Colonic mucosa (tissue), 4 donors: ENCODE results near the gene RNF115. TPM values are rescaled to one million over a fixed set of nuclear protein-coding genes. Genes with fewer than 3 reads are reported as not detected.

Experiments
- DNase-seq: peaks from one replicate; pipeline ENCODE4 v3.0.0-alpha.2; 2020
- H3K27ac ChIP-seq: fragments of 200-600 bp; one replicate; pipeline ENCODE4 v1.8.0; 2021
- H3K27me3 ChIP-seq: fragments of 200-600 bp; one replicate; pipeline ENCODE4 v1.8.0; 2021
- H3K36me3 ChIP-seq: fragments of 200-600 bp; one replicate; pipeline ENCODE4 v1.8.0; 2021
- H3K4me1 ChIP-seq: fragments of 200-600 bp; one replicate; pipeline ENCODE4 v1.8.0; 2021; ENCODE audit warnings: mild to moderate bottlenecking
- H3K4me3 ChIP-seq: fragments of 200-600 bp; one replicate; pipeline ENCODE4 v1.8.0; 2021
- H3K9ac ChIP-seq, 2 donors: one replicate each; pipeline ENCODE4 v1.7.0; 2013; ENCODE audit warnings: control low read depth in 2 of 2, low read depth in 2 of 2, low read length in 2 of 2
- H3K9me3 ChIP-seq: fragments of 200-600 bp; one replicate; pipeline ENCODE4 v1.8.0; 2021
- intact Hi-C: fragments of 100-400 bp; cut with DNase I; formaldehyde crosslinking; loops from one replicate; pipeline ENCODE4 v1.14.1; 2022
- total RNA-seq, 2 donors: library from RNA; stranded (reverse); fragmentation: NEBNext Ultra II Directional in 1 of 2; extraction: Animal tissue kit (Norgen Biotek cat#: 25700) in 1 of 2; gene quantifications; one replicate each; pipeline ENCODE4 v1.2.1, GENCODE V29; 2021
- TF ChIP-seq, protein P1 (sequence below): fragments of 200-600 bp; IDR thresholded peaks from one replicate; pipeline ENCODE4 v1.8.0; 2022; ENCODE audit warnings: antibody characterized with exemption, mild to moderate bottlenecking
- donor health status: healthy.
- donor health status: DM: no; HTN: no; CAD: no.
- donor health status: DM: no; HTN: no; CAD: no.

The RNF115 gene
- total RNA-seq = 1 to 10 TPM; 6.4 to 6.9 TPM

DNA sequence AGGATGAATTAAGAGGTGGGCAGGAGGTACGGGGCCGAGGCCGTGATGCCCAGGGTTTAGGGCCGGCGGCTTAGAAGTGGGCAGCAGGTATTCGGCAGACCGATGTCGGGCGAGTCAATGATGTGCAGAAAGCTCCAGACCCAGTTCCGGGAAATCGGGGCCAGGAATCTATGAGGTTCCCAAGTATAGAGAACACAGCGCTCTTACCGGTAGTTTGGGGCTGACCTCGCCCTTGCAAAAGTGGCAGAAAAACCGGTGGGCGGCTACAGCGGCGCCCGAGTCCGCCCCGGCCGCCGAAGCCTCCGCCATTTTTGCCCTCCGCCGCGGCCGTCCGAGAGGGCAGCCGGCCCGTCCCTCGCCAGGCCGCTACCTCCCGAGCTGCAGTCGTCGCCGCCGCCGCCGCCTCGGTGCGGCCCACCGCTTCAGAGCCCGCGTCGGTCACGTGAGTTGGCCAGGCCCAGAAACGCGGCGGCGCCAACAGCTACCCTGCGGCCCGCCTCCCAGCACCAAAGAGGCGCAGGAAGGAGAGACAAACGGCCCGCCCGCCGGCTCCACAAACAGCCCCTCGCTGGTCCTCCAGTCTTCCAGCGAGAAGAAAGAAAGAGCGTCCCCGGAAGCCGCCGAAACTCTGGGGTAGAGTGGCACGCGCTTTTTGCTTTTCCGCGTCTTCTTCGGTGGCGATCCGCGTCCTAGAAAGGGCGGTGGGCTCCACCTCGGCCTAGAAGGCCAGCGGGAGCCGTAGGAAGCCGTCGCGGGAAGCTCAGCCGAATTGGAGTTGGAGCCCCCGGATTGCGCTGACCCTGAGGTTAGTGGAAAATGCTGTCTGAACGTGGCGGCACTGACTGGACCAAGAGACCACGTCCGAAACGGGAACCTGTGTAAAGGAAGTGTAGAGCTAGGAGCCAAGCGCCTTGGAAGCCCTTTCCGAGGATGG, at the start of gene RNF115, which contains the start of gene POLR3C:
Gene RNF115 (minus strand): TSS at position 531 of the 934 bp plus-strand sequence. CDS start 222 bp downstream, at position 309.
Gene POLR3C (plus strand): TSS at position 636 of the 934 bp plus-strand sequence. CDS start 1,577 bp downstream, outside the sequence.
- no peaks in the 10 kb centered on the region for H3K27me3 ChIP-seq
- TF ChIP-seq, protein P1, sequence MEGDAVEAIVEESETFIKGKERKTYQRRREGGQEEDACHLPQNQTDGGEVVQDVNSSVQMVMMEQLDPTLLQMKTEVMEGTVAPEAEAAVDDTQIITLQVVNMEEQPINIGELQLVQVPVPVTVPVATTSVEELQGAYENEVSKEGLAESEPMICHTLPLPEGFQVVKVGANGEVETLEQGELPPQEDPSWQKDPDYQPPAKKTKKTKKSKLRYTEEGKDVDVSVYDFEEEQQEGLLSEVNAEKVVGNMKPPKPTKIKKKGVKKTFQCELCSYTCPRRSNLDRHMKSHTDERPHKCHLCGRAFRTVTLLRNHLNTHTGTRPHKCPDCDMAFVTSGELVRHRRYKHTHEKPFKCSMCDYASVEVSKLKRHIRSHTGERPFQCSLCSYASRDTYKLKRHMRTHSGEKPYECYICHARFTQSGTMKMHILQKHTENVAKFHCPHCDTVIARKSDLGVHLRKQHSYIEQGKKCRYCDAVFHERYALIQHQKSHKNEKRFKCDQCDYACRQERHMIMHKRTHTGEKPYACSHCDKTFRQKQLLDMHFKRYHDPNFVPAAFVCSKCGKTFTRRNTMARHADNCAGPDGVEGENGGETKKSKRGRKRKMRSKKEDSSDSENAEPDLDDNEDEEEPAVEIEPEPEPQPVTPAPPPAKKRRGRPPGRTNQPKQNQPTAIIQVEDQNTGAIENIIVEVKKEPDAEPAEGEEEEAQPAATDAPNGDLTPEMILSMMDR = no peak
- H3K36me3 ChIP-seq = peaks cover 4% of the 10 kb centered on the region
- peak; percentile 91 for DNase-seq
- peak within 1 kb of the TSS; percentile 87 to 94 for H3K9ac ChIP-seq
- intact Hi-C loops = no loop called here
- peak within 1 kb of the TSS; percentile 82 for H3K4me3 ChIP-seq
- peak within 1 kb of the TSS; percentile 93 for H3K27ac ChIP-seq
- no peaks in the 10 kb centered on the region for H3K4me1 ChIP-seq
- no peaks in the 10 kb centered on the region for H3K9me3 ChIP-seq

DNA sequence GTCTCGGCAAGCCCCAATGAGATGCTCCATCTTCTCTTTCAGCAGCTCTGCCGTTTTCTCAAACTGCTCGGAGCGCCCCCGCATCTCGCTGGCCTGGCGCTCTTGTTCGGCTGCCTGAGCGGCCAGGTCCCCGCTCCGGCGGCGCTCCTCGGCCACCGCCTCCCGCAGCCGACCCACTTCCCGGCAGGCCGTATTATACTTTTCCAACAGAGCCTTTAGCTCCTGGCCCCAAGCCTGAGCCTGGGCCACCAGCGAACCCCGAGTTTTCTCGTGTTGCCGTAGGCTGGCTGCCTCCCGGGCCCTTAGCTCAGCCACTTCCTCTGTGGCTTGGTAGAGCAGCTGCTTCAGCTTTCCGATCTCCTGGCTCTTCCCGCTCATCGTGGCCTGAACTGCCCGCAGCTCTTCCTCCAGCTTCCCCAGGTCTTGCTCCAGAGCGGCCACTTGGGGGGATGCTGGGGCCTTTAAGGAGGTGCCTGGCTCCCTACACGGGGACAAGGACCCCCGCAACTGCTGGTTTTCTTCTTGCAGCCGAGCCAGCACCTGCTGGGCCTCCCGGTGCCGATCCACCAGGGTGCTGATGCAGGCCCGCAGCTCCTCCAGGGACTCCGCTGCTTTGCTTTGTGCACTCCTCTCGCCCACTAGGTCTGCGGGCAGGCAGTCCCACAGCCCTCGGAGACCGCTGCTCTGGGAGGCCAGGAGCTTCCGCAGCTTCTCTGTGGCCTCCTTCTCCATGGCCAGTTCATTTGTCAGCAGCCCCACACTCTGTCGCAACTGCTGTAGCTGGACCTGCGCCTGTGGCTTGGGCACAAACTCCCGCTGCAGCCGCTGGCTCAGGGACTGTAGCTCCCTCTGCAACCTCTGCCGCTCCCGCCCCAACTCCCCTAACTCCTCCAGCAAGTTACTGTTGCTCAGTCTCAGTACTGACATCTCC, 48.4 kb upstream of the RNF115 start:
- Histone ChIP-seq H3K4me1 (peaks cover 2% of the 10 kb centered on the region), H3K9ac (peak overlapping the region; percentile 51 to 64), H3K36me3 (no peaks in the 10 kb centered on the region), H3K27ac (peak overlapping the region; percentile 67), H3K9me3 (no peaks in the 10 kb centered on the region), H3K27me3 (peaks cover 7% of the 10 kb centered on the region), H3K4me3 (peak overlapping the region; percentile 23)
- DNase-seq = peak; percentile 31
- TF ChIP-seq, protein P1 = no peak
- intact Hi-C loops = no loop called here

DNA sequence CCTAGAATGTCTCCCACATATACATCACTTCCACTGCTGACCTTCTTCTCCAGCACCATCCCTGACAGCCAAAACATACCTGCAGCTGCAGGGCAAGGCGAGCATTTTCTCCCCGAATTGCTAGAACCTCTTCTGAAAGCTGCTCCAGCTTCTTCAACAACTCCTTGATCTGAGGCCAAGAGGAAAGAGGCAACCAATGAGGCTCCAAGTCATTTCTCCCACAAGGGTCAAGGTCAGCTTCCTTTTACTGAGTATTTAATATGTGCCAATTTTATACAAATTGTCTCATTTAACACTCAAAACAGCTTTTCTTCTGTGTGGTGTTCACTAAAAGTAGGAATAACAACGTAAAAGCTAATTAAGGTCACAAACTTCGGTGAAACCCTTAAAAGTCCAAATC, 44.3 kb upstream of the RNF115 start:
- no peaks in the 10 kb centered on the region for H3K9me3 ChIP-seq
- H3K27ac ChIP-seq = no peak overlapping the region
- no peaks in the 10 kb centered on the region for H3K36me3 ChIP-seq
- H3K27me3 ChIP-seq = peaks cover 11% of the 10 kb centered on the region
- no peak overlapping the region for H3K9ac ChIP-seq
- intact Hi-C loops = no loop called here
- TF ChIP-seq, protein P1 = no peak
- H3K4me3 ChIP-seq = no peak overlapping the region
- DNase-seq = no peak
- H3K4me1 ChIP-seq = peaks cover 2% of the 10 kb centered on the region

DNA sequence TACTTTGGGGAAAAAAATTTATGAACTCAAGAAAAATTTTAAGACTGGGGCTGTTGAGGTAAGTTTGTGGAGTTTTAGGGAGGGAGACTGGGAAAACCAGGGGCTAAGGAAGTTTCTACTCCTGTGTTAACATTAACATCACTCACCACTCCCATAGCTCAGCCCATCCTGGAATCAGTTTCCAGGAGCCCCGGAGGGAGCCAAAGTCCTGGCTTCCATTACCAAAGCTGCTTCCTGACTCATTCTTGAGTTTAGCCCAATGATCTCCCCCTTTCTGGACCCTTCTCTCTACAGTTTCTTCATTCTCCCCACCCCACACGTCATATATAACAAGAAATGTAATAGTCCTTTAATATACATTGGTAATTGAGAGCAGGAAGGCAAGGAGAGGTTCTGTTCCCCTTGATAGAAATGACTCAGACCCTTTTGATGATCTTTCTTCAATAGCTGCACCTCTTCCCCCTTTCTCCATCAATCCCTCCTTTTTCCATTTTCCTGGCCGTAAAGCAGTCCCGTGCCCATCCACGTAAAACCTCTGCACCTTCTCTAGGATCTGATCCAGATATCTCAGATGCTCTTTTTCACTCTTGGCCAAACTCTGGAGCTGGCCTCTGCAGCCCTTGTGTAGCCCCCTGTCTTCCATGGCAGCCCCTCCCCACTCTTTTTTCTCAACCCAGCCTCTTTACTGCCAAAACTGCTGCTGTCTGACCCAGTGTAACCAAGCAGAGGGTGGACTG, 39.6 kb upstream of the RNF115 start:
- Histone ChIP-seq H3K9me3 (no peaks in the 10 kb centered on the region), H3K27me3 (peaks cover 4% of the 10 kb centered on the region), H3K4me3 (no peak overlapping the region), H3K4me1 (peaks cover 5% of the 10 kb centered on the region), H3K27ac (no peak overlapping the region), H3K36me3 (no peaks in the 10 kb centered on the region), H3K9ac (no peak overlapping the region)
- TF ChIP-seq, protein P1 = no peak
- intact Hi-C loops = no loop called here
- no peak for DNase-seq
